Uterus (tissue), 4 donors: ENCODE data around the gene PAX3. TPM values are rescaled to one million over a fixed set of nuclear protein-coding genes. Genes with fewer than 3 reads are reported as not detected.

Experiments used
- DNase-seq, 2 donors: peaks; one replicate each; pipeline ENCODE4 v3.0.0-alpha.2; 2019 to 2020
- H3K27ac ChIP-seq, 2 donors: fragments of 200-600 bp; sonication (generic); 1 replicate in 1 of 2; 2 replicates in 1 of 2; pipeline ENCODE4 v1.5.1; 2016 to 2018
- H3K27me3 ChIP-seq, 2 donors: fragments of 200-600 bp; sonication (generic); one replicate each; pipeline ENCODE4 v1.5.1; 2018 to 2019; ENCODE audit warnings: control low read depth in 1 of 2
- H3K36me3 ChIP-seq, 2 donors: fragments of 200-600 bp; sonication (generic); one replicate each; pipeline ENCODE4 v1.5.1; 2019; ENCODE audit warnings: control low read depth in 1 of 2
- H3K4me1 ChIP-seq, 2 donors: fragments of 200-600 bp; sonication (generic); one replicate each; pipeline ENCODE4 v1.5.1; 2018 to 2019; ENCODE audit warnings: control low read depth in 1 of 2
- H3K4me3 ChIP-seq, 2 donors: fragments of 200-600 bp; sonication (generic); 1 replicate in 1 of 2; 2 replicates in 1 of 2; pipeline ENCODE4 v1.5.1; 2018 to 2019; ENCODE audit warnings: mild to moderate bottlenecking in 1 of 2
- H3K9me3 ChIP-seq, 2 donors: fragments of 200-600 bp; sonication (generic); one replicate each; pipeline ENCODE4 v1.5.1; 2019; ENCODE audit warnings: control low read depth in 1 of 2
- CTCF ChIP-seq, 4 experiments: fragments of 200-600 bp in 2 of 4; fragments of 450-650 bp in 2 of 4; sonication (generic) in 2 of 4; IDR thresholded peaks; one replicate each; pipeline ENCODE4 v1.5.1; 2016 to 2019; ENCODE audit warnings: antibody characterized with exemption in 4 of 4, mild to moderate bottlenecking in 2 of 4, moderate library complexity in 1 of 4
- POLR2A ChIP-seq, 2 donors: fragments of 450-650 bp; IDR thresholded peaks; one replicate each; pipeline ENCODE4 v1.6.1; 2016; ENCODE audit warnings: antibody characterized with exemption in 2 of 2, mild to moderate bottlenecking in 1 of 2, moderate library complexity in 1 of 2
- intact Hi-C: fragments of 100-400 bp; cut with DNase I; formaldehyde crosslinking; loops from one replicate; pipeline ENCODE4 v1.15.1; 2023; ENCODE audit warnings: low total_unique reads
- total RNA-seq, 4 donors: library from RNA; depleted of rRNA in 3 of 4; stranded (reverse); fragments of >200 nt in 3 of 4; gene quantifications; one replicate each; pipeline versions ENCODE4 v1.1.0 to v1.2.4, GENCODE V29; 2014 to 2023
- donor health status: DM: yes; HTN: yes; CAD: no.

PAX3 gene
- total RNA-seq, 4 donors from 2014 or later, result not detected

DNA sequence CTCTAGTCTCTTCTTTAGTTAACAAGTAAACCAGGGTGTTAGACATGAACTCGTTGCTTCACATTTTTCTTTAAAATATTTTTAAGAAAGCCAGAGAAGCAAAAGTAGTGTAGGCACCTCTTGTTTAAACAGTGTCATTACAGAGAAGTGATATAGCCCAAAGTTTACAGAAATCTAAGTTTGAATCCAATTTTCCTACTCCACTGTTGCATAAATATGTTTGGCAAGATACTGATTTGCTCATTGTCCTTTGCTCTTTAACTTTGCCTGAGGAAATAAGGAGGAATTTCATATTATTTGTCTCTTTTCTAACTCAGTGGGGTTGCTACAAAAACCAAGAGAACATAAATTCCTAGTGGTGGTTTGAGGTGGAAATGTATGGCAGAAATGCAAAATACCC lies 81.1 kb downstream of the PAX3 start:
- TF ChIP-seq CTCF (IDR thresholded peaks at IDR 0.05), result no peak
- no peak for TF ChIP-seq POLR2A (IDR thresholded peaks at IDR 0.05)
- Histone ChIP-seq H3K9me3 (no peaks in the 10 kb centered on the region), H3K4me1 (no peaks in the 10 kb centered on the region), H3K27ac (no peak overlapping the region), H3K4me3 (no peak overlapping the region), H3K27me3 (peaks cover 0 to 3% of the 10 kb centered on the region in 2 donors), H3K36me3 (no peaks in the 10 kb centered on the region)
- DNase-seq, result no peak
- intact Hi-C loops, result no loop called here

DNA sequence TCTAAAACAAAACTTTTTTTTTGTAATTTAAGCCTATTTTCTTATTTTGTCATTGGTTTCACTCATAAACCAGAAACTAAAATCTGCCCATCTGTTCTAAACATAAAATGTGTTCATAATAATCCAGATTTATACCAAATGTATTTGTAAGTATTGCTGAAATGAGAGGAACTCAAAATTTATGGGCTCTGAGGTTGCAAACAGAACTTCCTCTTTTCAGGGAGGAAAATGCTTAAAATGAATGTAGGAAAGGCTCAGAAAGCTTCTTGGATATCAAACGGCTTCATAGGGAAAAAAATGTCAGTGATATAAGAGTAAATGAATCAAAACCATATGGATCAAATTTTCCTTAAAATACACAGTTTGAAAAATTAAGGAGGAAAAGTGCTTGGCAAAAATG lies 83.9 kb downstream of the PAX3 start:
- intact Hi-C loops, result no loop called here
- no peak for TF ChIP-seq CTCF (IDR thresholded peaks at IDR 0.05)
- TF ChIP-seq POLR2A (IDR thresholded peaks at IDR 0.05), result no peak
- Histone ChIP-seq H3K27ac (no peak overlapping the region), H3K27me3 (peaks cover 0 to 3% of the 10 kb centered on the region in 2 donors), H3K4me1 (no peaks in the 10 kb centered on the region), H3K36me3 (no peaks in the 10 kb centered on the region), H3K9me3 (no peaks in the 10 kb centered on the region), H3K4me3 (no peak overlapping the region)
- no peak for DNase-seq

- Histone ChIP-seq H3K4me3 (no peak overlapping the region), H3K27me3 (no peaks in the 10 kb centered on the region), H3K4me1 (no peaks in the 10 kb centered on the region), H3K27ac (no peak overlapping the region), H3K9me3 (no peaks in the 10 kb centered on the region), H3K36me3 (no peaks in the 10 kb centered on the region)
- no peak for TF ChIP-seq CTCF (IDR thresholded peaks at IDR 0.05)
- no peak for TF ChIP-seq POLR2A (IDR thresholded peaks at IDR 0.05)
- DNase-seq, result no peak
- intact Hi-C loops, result no loop called here
These were observed 85.7 kb downstream of the PAX3 start for GRCh38 chr2:222213049-222213448.

GRCh38 chr2:222212571-222212970 lies 86.2 kb downstream of the PAX3 start:
- Histone ChIP-seq H3K4me3 (no peak overlapping the region), H3K4me1 (no peaks in the 10 kb centered on the region), H3K27ac (no peak overlapping the region), H3K36me3 (no peaks in the 10 kb centered on the region), H3K27me3 (peaks cover 0 to 2% of the 10 kb centered on the region in 2 donors), H3K9me3 (no peaks in the 10 kb centered on the region)
- TF ChIP-seq CTCF (IDR thresholded peaks at IDR 0.05) (no peak), POLR2A (IDR thresholded peaks at IDR 0.05) (no peak)
- intact Hi-C loops, result no loop called here
- DNase-seq, result no peak

- H3K27me3 ChIP-seq, result peaks cover 0 to 3% of the 10 kb centered on the region in 2 donors
- no peak for DNase-seq
- no peaks in the 10 kb centered on the region for H3K9me3 ChIP-seq
- intact Hi-C loops, result no loop called here
- no peaks in the 10 kb centered on the region for H3K36me3 ChIP-seq
- no peaks in the 10 kb centered on the region for H3K4me1 ChIP-seq
- no peak overlapping the region for H3K27ac ChIP-seq
- TF ChIP-seq CTCF (IDR thresholded peaks at IDR 0.05), result no peak
- TF ChIP-seq POLR2A (IDR thresholded peaks at IDR 0.05), result no peak
- no peak overlapping the region for H3K4me3 ChIP-seq
These were observed 90.6 kb downstream of the PAX3 start for GRCh38 chr2:222208010-222208690.
